T-helper 1 cell (primary cell): Measurements from ENCODE around the gene PHF11.

Experiments used
- DNase-seq, 5 donors: peaks; one replicate each; pipeline ENCODE4 v3.0.0-alpha.2; 2012 to 2020
- total RNA-seq, 4 donors: gene quantifications; one replicate each; lab custom pipeline; 2026; lab: John Stamatoyannopoulos, UW

Gene PHF11
- 62.0 to 94.2 (median 79.5) reads per million in 4 donors for total RNA-seq

GRCh38 chr13:49495783-49496762, at the start of gene PHF11:
Gene PHF11 (plus strand): TSS chr13:49495953. CDS start chr13:49496002, 49 bp downstream.
- peak; percentile 67 to 92 (median 79) for DNase-seq

GRCh38 chr13:49446473-49446872, 49.3 kb upstream of the PHF11 start:
- DNase-seq = no peak

GRCh38 chr13:49448753-49449152, 47.0 kb upstream of the PHF11 start:
- DNase-seq = no peak

GRCh38 chr13:49450105-49450819, 45.5 kb upstream of the PHF11 start:
- peak in 1 of 5 donors; percentile 9 for DNase-seq

- no peak for DNase-seq
Observed at GRCh38 chr13:49452725-49453457, 42.9 kb upstream of the PHF11 start.

GRCh38 chr13:49453465-49453864, 42.3 kb upstream of the PHF11 start:
- no peak for DNase-seq

GRCh38 chr13:49454388-49455006, 41.3 kb upstream of the PHF11 start:
- DNase-seq = peak in 1 of 5 donors; percentile 72

- DNase-seq = no peak
Observed at GRCh38 chr13:49455007-49455398, 40.8 kb upstream of the PHF11 start.

- no peak for DNase-seq
Observed at GRCh38 chr13:49456156-49456555, 39.6 kb upstream of the PHF11 start.

- no peak for DNase-seq
Observed at GRCh38 chr13:49457221-49457620, 38.5 kb upstream of the PHF11 start.

- no peak for DNase-seq
Observed at GRCh38 chr13:49459580-49459979, 36.2 kb upstream of the PHF11 start.

GRCh38 chr13:49464085-49464484, 31.7 kb upstream of the PHF11 start:
- no peak for DNase-seq

- DNase-seq = no peak
Observed at GRCh38 chr13:49464621-49465325, 31.0 kb upstream of the PHF11 start.

- DNase-seq = no peak
Observed at GRCh38 chr13:49466292-49466838, 29.4 kb upstream of the PHF11 start.

- DNase-seq = no peak
Observed at GRCh38 chr13:49472186-49472585, 23.6 kb upstream of the PHF11 start.

GRCh38 chr13:49476529-49476928, 19.2 kb upstream of the PHF11 start:
- no peak for DNase-seq

GRCh38 chr13:49481788-49482187, 14.0 kb upstream of the PHF11 start:
- no peak for DNase-seq

GRCh38 chr13:49488563-49488962, 7.2 kb upstream of the PHF11 start:
- DNase-seq = no peak

- DNase-seq = no peak
Observed at GRCh38 chr13:49494645-49495044, 1.1 kb upstream of the PHF11 start.

- peak in 4 of 5 donors; percentile 27 to 73 (median 34) for DNase-seq
Observed at GRCh38 chr13:49496837-49497236, 1.1 kb downstream of the PHF11 start.

- DNase-seq = no peak
Observed at GRCh38 chr13:49497272-49497671, 1.5 kb downstream of the PHF11 start.
